HEK293T (cell line): ENCODE results near the gene CDT1.

Experiments used
- ARNT ChIP-seq: fragments of 450-650 bp; IDR thresholded peaks from 2 replicates; pipeline ENCODE4 v1.6.1; 2017; ENCODE audit warnings: mild to moderate bottlenecking
- BHLHE40 ChIP-seq: fragments of 450-650 bp; IDR thresholded peaks from 2 replicates; pipeline ENCODE4 v1.6.1; 2016; ENCODE audit warnings: mild to moderate bottlenecking, moderate library complexity, borderline replicate concordance
- CTBP1 ChIP-seq: fragments of 450-650 bp; IDR thresholded peaks from 2 replicates; pipeline ENCODE4 v1.6.1; 2016; ENCODE audit warnings: borderline replicate concordance
- ELF4 ChIP-seq: fragments of 450-650 bp; IDR thresholded peaks from 2 replicates; pipeline ENCODE4 v1.6.1; 2017; ENCODE audit warnings: antibody characterized with exemption
- FOXA1 ChIP-seq: fragments of 450-650 bp; IDR thresholded peaks from 2 replicates; pipeline ENCODE4 v1.6.1; 2016; ENCODE audit warnings: mild to moderate bottlenecking
- FOXM1 ChIP-seq: fragments of 450-650 bp; IDR thresholded peaks from 2 replicates; pipeline ENCODE4 v1.6.1; 2017; ENCODE audit warnings: mild to moderate bottlenecking, borderline replicate concordance
- HDGF ChIP-seq: fragments of 450-650 bp; IDR thresholded peaks from 2 replicates; pipeline ENCODE4 v1.6.1; 2017; ENCODE audit warnings: antibody characterized with exemption, borderline replicate concordance
- LEF1 ChIP-seq: fragments of 450-650 bp; IDR thresholded peaks from 2 replicates; pipeline ENCODE4 v1.6.1; 2017; ENCODE audit warnings: mild to moderate bottlenecking, borderline replicate concordance
- NFRKB ChIP-seq: fragments of 450-650 bp; IDR thresholded peaks from 2 replicates; pipeline ENCODE4 v1.6.1; 2016; ENCODE audit warnings: mild to moderate bottlenecking, moderate library complexity
- SP1 ChIP-seq: fragments of 450-650 bp; IDR thresholded peaks from 2 replicates; pipeline ENCODE4 v1.6.1; 2017
- SUZ12 ChIP-seq: fragments of 450-650 bp; IDR thresholded peaks from 2 replicates; pipeline ENCODE4 v1.6.1; 2016; ENCODE audit warnings: mild to moderate bottlenecking
- ZNF384 ChIP-seq: fragments of 450-650 bp; IDR thresholded peaks from 2 replicates; pipeline ENCODE4 v1.6.1; 2016

DNA sequence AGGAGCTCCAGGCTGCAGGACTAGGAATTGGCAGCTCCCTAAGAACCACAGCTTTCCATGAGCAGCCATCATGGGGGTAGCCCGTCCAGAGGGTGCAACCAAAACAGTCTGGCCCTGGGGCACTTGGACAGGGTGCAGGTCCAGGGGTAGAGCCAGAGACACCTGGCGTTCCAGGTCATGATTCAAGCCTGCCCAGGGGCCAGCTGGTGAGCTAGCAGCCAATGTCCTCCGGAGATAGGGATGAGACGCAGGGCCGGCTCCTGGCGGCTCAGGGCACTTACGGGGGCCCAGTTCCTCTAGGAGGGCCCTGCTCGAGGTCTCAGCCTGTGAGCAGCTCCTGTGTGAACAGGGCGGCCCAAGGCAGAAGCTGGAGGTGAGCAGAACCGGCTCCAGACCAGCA, 40.6 kb upstream of the CDT1 start:
- TF ChIP-seq HDGF (no peak), SP1 (no peak), SUZ12 (no peak), ZNF384 (no peak), LEF1 (no peak), BHLHE40 (no peak), FOXM1 (no peak), CTBP1 (no peak), NFRKB (no peak), ELF4 (no peak), FOXA1 (no peak), ARNT (no peak)
